ENCODE results near the gene ANTXRL. TPM values are rescaled to one million over a fixed set of nuclear protein-coding genes. Genes with fewer than 3 reads are reported as not detected.
"Not testable (repeated sequence)": the region's sequence is repeated elsewhere in the genome, so short reads cannot be mapped to it uniquely, and the experiment has no call there.

The ANTXRL gene
- total and polyA plus RNA-seq, 7 experiments from 2014 or later, result 0.97 TPM; not detected in 6

DNA sequence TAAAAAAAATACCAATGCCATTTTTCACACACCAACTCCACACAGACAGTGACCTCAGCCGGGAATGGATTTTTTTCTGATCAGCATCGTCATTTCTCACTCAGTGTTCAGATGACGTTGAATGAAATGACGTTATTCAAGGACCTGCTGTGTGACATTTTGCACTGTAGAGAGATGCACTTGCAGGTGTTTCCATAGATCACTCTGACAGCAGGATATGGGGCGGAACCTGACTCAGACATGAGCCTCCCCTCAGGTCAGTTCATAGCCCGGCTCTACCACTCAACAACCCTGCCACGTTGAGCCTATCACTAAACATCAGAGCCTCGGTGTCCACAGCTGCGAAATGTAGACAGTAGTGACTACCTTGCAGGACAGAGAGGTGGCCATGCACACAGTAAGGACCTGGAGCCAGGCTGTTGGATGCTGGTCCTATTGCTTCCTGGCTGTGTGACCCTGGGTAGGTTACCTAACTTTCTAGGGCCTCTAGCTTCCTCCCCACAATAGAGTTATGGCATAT lies 41.4 kb upstream of the ANTXRL start:
- Histone ChIP-seq H3K9me3 (ENCODE audit: control insufficient read depth in 2 of 3, low read length in 3 of 3) (peaks cover 0 to 12% (median 7%) of the 10 kb centered on the region in 3 experiments), H3K27me3 (ENCODE audit: control insufficient read depth in 2 of 2, insufficient read depth in 2 of 2, low read length in 2 of 2) (no peaks in the 10 kb centered on the region), H3K27ac (ENCODE audit: low read depth, low read length) (no peak overlapping the region), H3K36me3 (ENCODE audit: control insufficient read depth in 2 of 3, insufficient read depth in 3 of 3, low read length in 3 of 3) (peaks cover 0 to 58% (median 0%) of the 10 kb centered on the region in 3 experiments), H3K4me3 (ENCODE audit: low read length) (no peak overlapping the region), H3K4me1 (ENCODE audit: control insufficient read depth in 2 of 2, insufficient read depth in 2 of 2, low read length in 2 of 2) (peaks cover 0 to 6% of the 10 kb centered on the region in 2 donors)
- CTCF ChIA-PET, result no interaction called here
- no peaks in the 10 kb centered on the region for H3K27me3 Mint-ChIP-seq
- peak overlapping the region in 1 of 9 donors; percentile 10 for H3K27ac Mint-ChIP-seq
- peaks cover 35 to 83% (median 53%) of the 10 kb centered on the region in 5 donors for H3K36me3 Mint-ChIP-seq
- POLR2A ChIA-PET, result no interaction called here
- H3K4me1 Mint-ChIP-seq, result peaks cover 17 to 45% (median 38%) of the 10 kb centered on the region in 7 donors
- H3K9me3 Mint-ChIP-seq, result peaks cover 7 to 31% (median 16%) of the 10 kb centered on the region in 11 donors
- H3K4me3 Mint-ChIP-seq, result no peak overlapping the region
- ATAC-seq (no peak), DNase-seq (no peak)
- intact Hi-C loops (cut with micrococcal nuclease), result no loop called here

DNA sequence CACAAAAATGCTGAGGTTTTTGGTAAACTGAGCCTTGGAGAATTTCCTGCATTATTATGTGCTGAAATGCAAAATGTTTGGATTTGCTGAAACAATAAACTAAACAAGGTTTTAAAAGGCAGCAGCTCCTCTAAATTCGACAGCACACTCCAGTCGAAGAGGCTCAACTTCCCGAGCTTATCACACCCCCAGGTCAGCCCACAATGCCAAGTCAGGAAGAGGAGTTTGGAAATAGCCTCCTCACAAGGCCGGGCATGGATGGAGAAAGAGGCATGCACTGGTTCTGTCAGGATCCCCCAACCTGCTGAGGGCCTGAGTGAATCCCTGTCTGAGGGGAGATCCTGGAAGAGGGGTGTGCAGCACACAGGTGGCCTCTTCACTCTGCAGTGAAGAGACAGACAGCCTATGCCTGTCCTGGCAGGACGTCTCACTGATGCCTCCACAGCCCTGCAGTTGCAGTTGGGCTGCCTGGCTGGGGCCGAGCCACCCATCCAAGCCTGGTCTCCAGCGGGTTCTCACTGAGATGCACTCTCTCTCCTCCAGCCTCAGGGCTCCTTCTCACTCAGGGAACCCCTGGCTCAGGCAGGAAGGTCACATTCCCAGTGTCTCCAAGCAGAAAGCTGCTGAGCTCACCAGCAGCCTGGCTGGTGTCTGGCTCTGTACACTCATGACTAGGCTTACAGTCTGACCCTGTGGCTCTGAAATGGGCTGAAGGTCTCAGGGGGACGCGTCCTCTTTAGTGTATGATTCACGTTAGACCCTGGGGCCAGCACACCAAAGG lies 40.2 kb upstream of the ANTXRL start:
- DNase-seq, result peak in 1 of 9 donors; percentile 15
- ATAC-seq, result peak; percentile 20
- intact Hi-C loops (cut with micrococcal nuclease); H3K27me3 Mint-ChIP-seq; H3K4me3 ChIP-seq (ENCODE audit: low read length); H3K27me3 ChIP-seq (ENCODE audit: control insufficient read depth in 2 of 2, insufficient read depth in 2 of 2, low read length in 2 of 2); H3K27ac ChIP-seq (ENCODE audit: low read depth, low read length); H3K4me1 ChIP-seq (ENCODE audit: control insufficient read depth in 2 of 2, insufficient read depth in 2 of 2, low read length in 2 of 2); CTCF ChIA-PET; POLR2A ChIA-PET: not testable (repeated sequence)
- peaks cover 7 to 29% (median 16%) of the 10 kb centered on the region in 11 donors for H3K9me3 Mint-ChIP-seq
- Histone ChIP-seq H3K36me3 (ENCODE audit: control insufficient read depth in 2 of 3, insufficient read depth in 3 of 3, low read length in 3 of 3) (peaks cover 0 to 58% (median 0%) of the 10 kb centered on the region in 3 experiments), H3K9me3 (ENCODE audit: control insufficient read depth in 2 of 3, low read length in 3 of 3) (peaks cover 0 to 12% (median 7%) of the 10 kb centered on the region in 3 experiments)
- H3K4me1 Mint-ChIP-seq, result peaks cover 9 to 35% (median 27%) of the 10 kb centered on the region in 7 donors
- peak overlapping the region in 1 of 10 donors; percentile 29 for H3K4me3 Mint-ChIP-seq
- peaks cover 26 to 78% (median 46%) of the 10 kb centered on the region in 5 donors for H3K36me3 Mint-ChIP-seq
- H3K27ac Mint-ChIP-seq, result peak overlapping the region in 3 of 9 donors; percentile 6 to 78 (median 36)

DNA sequence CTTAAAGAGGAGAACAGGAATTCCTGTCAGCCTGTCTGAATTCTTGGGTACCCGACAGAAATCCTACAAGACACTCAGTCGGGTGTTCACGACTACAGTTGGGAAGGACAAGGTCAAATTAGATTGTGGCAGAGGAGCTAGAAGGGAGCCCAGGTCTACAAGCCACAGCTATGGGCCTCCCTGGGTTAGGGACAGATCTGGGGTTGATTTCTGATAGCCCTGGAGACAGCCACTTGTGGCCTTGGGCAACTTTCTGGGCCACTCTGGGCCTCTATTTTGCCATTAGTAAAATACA lies 39.7 kb upstream of the ANTXRL start:
- POLR2A ChIA-PET, result no interaction called here
- Histone ChIP-seq H3K27me3 (ENCODE audit: control insufficient read depth in 2 of 2, insufficient read depth in 2 of 2, low read length in 2 of 2) (no peaks in the 10 kb centered on the region), H3K27ac (ENCODE audit: low read depth, low read length) (no peak overlapping the region), H3K36me3 (ENCODE audit: control insufficient read depth in 2 of 3, insufficient read depth in 3 of 3, low read length in 3 of 3) (peaks cover 0 to 58% (median 4%) of the 10 kb centered on the region in 3 experiments), H3K4me1 (ENCODE audit: control insufficient read depth in 2 of 2, insufficient read depth in 2 of 2, low read length in 2 of 2) (no peaks in the 10 kb centered on the region), H3K4me3 (ENCODE audit: low read length) (no peak overlapping the region), H3K9me3 (ENCODE audit: control insufficient read depth in 2 of 3, low read length in 3 of 3) (peaks cover 0 to 8% (median 3%) of the 10 kb centered on the region in 3 experiments)
- peaks cover 23 to 73% (median 41%) of the 10 kb centered on the region in 5 donors for H3K36me3 Mint-ChIP-seq
- intact Hi-C loops (cut with micrococcal nuclease), result no loop called here
- no peak for DNase-seq
- peaks cover 3 to 23% (median 12%) of the 10 kb centered on the region in 11 donors for H3K9me3 Mint-ChIP-seq
- H3K27ac Mint-ChIP-seq, result peak overlapping the region in 3 of 9 donors; percentile 6 to 78 (median 9)
- no peak overlapping the region for H3K4me3 Mint-ChIP-seq
- CTCF ChIA-PET, result no interaction called here
- H3K27me3 Mint-ChIP-seq, result no peaks in the 10 kb centered on the region
- H3K4me1 Mint-ChIP-seq, result peaks cover 9 to 33% (median 27%) of the 10 kb centered on the region in 7 donors
- ATAC-seq, result no peak

DNA sequence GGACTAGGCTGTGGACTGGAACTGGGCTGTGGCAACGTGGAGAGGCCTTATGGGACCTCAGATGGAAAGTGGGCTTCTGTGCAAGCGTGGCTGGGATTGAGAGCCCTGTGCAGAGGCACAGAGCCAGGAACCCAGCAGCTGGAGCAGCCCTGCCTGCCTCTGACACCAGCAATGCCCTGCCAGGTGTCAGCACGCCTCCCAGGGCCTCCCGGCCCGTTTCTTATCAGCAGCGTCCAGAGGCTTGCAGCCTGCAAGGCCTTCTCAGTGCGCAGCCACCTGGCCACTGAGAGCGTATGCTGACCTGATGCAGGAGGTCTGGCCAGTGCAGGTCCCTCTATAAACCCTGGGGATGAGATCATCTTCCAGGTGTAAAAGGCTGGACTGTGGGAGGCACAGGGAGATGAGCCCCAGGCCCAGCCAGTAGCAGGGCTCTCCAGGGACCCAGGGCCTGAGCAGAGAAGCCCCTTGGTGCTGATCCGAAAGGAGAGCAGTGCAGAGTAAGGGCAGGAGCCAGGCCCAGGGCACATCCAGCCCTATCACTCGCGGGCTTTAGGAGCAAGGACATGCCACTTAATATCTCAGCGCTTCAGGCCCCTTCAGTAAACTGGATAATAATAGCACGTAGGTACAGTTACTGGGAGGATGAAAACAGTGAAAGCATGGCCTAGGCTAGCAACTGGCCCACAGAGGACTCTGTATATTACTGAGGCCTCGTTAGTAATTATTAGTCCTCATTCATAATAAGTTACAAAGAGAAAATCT lies 38.8 kb upstream of the ANTXRL start:
- Mint-ChIP-seq H3K27ac (peak overlapping the region in 2 of 9 donors; percentile 12 to 63), H3K36me3 (peaks cover 14 to 64% (median 33%) of the 10 kb centered on the region in 5 donors), H3K4me1 (peaks cover 9 to 30% (median 22%) of the 10 kb centered on the region in 7 donors), H3K4me3 (peak overlapping the region in 1 of 10 donors; percentile 48), H3K27me3 (no peaks in the 10 kb centered on the region), H3K9me3 (peaks cover 2 to 15% (median 8%) of the 10 kb centered on the region in 11 donors)
- Histone ChIP-seq H3K4me1 (ENCODE audit: control insufficient read depth in 2 of 2, insufficient read depth in 2 of 2, low read length in 2 of 2) (no peaks in the 10 kb centered on the region), H3K4me3 (ENCODE audit: low read length) (no peak overlapping the region), H3K27ac (ENCODE audit: low read depth, low read length) (no peak overlapping the region), H3K36me3 (ENCODE audit: control insufficient read depth in 2 of 3, insufficient read depth in 3 of 3, low read length in 3 of 3) (peaks cover 0 to 63% (median 6%) of the 10 kb centered on the region in 3 experiments), H3K9me3 (ENCODE audit: control insufficient read depth in 2 of 3, low read length in 3 of 3) (no peaks in the 10 kb centered on the region), H3K27me3 (ENCODE audit: control insufficient read depth in 2 of 2, insufficient read depth in 2 of 2, low read length in 2 of 2) (no peaks in the 10 kb centered on the region)
- ChIA-PET CTCF (no interaction called here), POLR2A (no interaction called here)
- ATAC-seq (no peak), DNase-seq (peak in 1 of 9 donors; percentile 9)
- intact Hi-C loops (cut with micrococcal nuclease), result no loop called here

DNA sequence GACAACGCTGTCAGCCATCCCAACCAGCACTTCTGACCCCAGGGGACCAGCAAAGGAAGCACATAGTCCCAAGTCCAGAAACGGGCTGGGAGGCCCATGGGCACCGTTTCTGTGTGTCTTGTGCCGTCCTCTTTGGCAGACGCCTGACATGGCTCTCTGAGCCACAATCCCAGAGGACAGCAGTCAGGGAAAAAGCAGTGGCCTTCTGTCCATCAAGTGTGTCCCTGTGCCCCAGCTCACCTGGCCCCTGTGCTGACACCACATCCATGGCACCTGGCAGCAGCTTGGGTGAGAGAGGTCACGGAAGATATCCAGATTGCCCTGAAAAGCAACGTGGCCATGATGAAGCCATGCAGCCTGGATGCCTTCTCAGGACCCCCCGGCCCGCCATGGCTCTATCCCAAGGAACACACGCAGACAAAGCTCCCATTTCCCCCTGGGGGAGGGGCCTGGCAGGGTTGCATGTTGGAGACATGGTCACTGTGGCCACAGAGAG lies 38.1 kb upstream of the ANTXRL start:
- CTCF ChIA-PET, result no interaction called here
- Histone ChIP-seq H3K9me3 (ENCODE audit: control insufficient read depth in 2 of 3, low read length in 3 of 3) (no peaks in the 10 kb centered on the region), H3K27me3 (ENCODE audit: control insufficient read depth in 2 of 2, insufficient read depth in 2 of 2, low read length in 2 of 2) (no peaks in the 10 kb centered on the region), H3K4me3 (ENCODE audit: low read length) (no peak overlapping the region), H3K27ac (ENCODE audit: low read depth, low read length) (no peak overlapping the region), H3K4me1 (ENCODE audit: control insufficient read depth in 2 of 2, insufficient read depth in 2 of 2, low read length in 2 of 2) (no peaks in the 10 kb centered on the region), H3K36me3 (ENCODE audit: control insufficient read depth in 2 of 3, insufficient read depth in 3 of 3, low read length in 3 of 3) (peaks cover 5 to 70% (median 13%) of the 10 kb centered on the region in 3 experiments)
- Mint-ChIP-seq H3K27me3 (no peaks in the 10 kb centered on the region), H3K27ac (peak overlapping the region in 2 of 9 donors; percentile 63 to 65), H3K36me3 (peaks cover 9 to 62% (median 25%) of the 10 kb centered on the region in 5 donors), H3K4me1 (peaks cover 5 to 27% (median 16%) of the 10 kb centered on the region in 7 donors), H3K9me3 (peaks cover 0 to 10% (median 5%) of the 10 kb centered on the region in 11 donors), H3K4me3 (no peak overlapping the region)
- POLR2A ChIA-PET, result no interaction called here
- peak in 1 of 9 donors; percentile 10 for DNase-seq
- intact Hi-C loops (cut with micrococcal nuclease), result no loop called here
- ATAC-seq, result no peak

DNA sequence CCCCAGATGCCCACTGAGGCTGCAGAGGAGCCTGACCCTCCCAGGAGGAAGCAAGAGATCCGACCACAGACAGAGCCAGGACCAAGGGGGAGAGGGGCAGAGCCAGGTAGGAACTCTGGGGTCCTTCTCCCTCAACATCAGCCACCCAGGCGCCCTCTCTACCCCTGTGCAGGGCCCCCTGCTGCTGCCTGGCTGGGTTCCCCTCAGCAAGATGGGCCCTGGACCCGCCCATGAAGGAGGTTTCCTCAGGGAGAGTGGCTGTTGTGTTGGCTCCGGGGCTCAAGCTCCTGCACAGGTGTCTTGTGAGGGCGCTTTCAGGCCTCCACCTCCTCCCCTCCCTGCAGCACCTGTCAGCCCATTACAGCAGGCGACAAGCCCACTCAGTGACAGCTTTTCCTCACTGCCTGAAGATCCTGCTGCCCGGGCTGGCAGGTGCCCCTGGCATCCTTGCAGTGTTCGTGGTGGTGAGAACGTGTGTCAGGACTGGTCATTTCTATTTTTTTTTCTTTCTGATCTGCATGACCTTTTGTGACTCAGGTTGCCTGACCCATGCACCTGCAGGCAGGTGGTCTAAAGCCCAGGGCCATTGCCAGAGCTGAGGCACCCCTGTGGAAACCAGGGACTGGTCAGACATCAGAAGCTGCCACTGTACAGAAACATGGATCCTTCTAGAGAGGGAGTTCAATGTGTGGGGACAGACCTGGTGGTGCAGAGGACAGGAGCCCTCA lies 37.0 kb upstream of the ANTXRL start:
- H3K27me3 Mint-ChIP-seq; H3K4me1 ChIP-seq (ENCODE audit: control insufficient read depth in 2 of 2, insufficient read depth in 2 of 2, low read length in 2 of 2); H3K27me3 ChIP-seq (ENCODE audit: control insufficient read depth in 2 of 2, insufficient read depth in 2 of 2, low read length in 2 of 2); H3K9me3 Mint-ChIP-seq; H3K4me3 ChIP-seq (ENCODE audit: low read length); H3K27ac ChIP-seq (ENCODE audit: low read depth, low read length); H3K4me3 Mint-ChIP-seq; CTCF ChIA-PET; ATAC-seq; H3K9me3 ChIP-seq (ENCODE audit: control insufficient read depth in 2 of 3, low read length in 3 of 3): not testable (repeated sequence)
- H3K36me3 Mint-ChIP-seq, result peaks cover 7 to 59% (median 15%) of the 10 kb centered on the region in 5 donors
- peak in 1 of 9 donors; percentile 12 for DNase-seq
- POLR2A ChIA-PET, result interaction anchor here (0.6 kb wide), 1 partner anchor 24 kb away, joined by 3 read pairs; no protein-coding TSS in a partner anchor
- peaks cover 2 to 20% (median 9%) of the 10 kb centered on the region in 7 donors for H3K4me1 Mint-ChIP-seq
- intact Hi-C loops (cut with micrococcal nuclease), result loop anchor here in 1 of 2 donors (10.0 kb wide), 1 partner anchor 1015 kb away; no protein-coding TSS in a partner anchor
- peak overlapping the region in 2 of 9 donors; percentile 31 to 74 for H3K27ac Mint-ChIP-seq
- H3K36me3 ChIP-seq (ENCODE audit: control insufficient read depth in 2 of 3, insufficient read depth in 3 of 3, low read length in 3 of 3), result peaks cover 14 to 81% (median 20%) of the 10 kb centered on the region in 3 experiments

All from naive thymus-derived CD4-positive, alpha-beta T cell (primary cell).